HG03521 (cell line): Measurements from ENCODE around the gene MTTP.

ENCODE experiments used
- ATAC-seq: cut with Tn5 transposase; IDR thresholded peaks from one replicate; pipeline ENCODE4 v1.9.1; 2021; ENCODE audit warnings: mild to moderate bottlenecking, moderate library complexity; ENCODE audit not compliant: unreplicated experiment

MTTP gene

GRCh38 chr4:99591757-99592156, 17.1 kb downstream of the MTTP start:
- no peak for ATAC-seq

DNA sequence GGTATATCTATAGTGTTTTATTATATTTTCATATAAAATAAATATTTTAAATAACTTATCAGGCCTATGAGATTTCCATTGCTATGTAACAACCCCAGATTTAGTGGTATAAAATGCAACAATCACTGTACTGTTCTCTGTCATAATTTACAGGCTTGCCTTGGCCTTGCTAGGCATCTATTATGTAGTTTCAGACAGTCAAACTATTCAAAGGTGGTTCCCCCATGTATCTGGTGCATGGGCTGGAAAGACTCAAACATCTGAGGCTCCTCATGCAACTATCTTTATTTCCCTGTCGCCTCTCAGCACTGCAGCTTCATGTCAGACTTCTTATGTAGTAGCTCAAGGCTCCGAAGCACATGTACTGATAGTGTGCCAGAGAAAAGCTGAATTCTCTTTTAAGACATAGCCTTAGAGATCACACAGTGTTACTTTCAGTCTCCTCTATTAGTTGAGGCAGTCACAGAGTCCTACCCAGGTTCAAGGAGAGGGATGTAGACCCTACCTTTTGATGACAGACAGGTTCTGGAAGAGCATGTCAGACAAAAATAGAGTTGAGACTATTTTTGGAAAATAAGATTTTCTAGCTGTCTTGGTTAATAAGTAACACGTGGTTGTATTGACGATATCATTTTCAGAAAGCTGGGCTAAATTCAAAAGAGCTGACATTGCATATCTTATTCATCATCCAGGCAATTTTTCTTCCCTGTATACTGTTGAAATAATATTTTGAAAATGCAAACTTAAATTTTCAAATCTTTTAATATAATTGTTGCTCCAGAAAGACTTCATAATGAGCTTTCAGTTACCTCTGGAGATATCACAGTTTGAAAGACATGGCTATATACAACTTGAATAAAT, 19.4 kb downstream of the MTTP start:
- ATAC-seq = no peak

DNA sequence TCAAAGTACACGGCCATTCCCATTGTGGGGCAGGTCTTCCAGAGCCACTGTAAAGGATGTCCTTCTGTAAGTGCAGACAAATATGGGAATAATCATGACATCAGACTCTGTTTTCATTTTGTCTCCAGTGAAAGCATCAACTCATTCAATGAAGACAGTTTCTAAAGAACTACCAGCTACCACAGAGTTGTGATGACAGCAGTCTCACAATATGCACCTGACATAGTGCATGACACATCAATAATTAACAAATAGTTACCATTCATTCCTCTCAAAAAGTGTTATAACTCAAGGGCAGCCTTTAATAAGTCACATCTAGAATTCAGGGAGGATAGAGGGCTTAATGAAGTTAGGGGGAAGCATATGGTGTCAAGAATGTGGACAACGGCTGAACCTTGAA, 20.2 kb downstream of the MTTP start:
- no peak for ATAC-seq

GRCh38 chr4:99606716-99607115, 32.1 kb downstream of the MTTP start:
- ATAC-seq = no peak

DNA sequence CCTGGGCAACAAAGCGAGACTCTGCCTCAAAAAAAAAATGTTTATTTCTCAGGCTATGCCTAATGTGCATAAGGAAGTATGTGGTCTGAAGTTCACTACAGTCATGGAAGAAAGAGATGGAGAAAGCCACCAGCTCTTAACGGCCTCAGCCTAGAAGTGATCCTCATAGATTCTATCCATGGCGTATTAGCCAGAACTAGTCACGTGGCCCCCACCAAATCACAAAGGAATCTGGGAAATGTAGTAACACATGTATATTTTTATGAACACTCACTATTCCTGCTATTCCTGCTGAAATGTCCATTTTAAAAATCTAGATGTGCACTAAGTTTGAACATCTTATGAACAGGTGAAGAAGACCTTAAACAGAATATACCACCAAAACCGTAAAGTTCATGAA, 33.8 kb downstream of the MTTP start:
- ATAC-seq = no peak

DNA sequence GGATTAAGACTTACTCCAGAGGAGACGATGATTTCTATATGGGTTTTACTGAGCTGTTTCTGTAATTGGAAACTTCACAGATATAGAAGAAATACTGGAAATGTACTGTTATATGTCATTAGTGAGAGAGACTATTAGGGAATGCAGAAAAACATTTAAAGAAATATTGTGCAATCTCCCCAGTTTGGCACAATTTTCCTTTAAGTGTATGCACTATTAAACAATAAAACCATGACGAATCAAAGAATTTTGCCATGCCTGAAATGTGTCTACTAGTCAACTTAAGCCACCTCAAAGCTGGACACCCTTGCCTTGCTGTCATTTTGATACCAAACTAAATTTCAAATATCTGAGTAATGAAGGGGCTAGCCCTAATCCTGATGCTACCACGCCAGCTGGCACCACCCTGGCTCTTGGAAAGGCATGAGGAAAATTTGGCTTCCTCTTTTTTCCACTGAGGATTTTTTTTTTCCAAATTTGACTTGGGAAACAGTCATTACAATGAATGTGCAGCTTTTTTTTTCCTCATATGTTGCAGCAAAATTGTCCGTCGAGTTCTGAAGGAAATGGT, 36.1 kb downstream of the MTTP start:
- no peak for ATAC-seq

GRCh38 chr4:99612281-99612680, 37.7 kb downstream of the MTTP start:
- no peak for ATAC-seq

- ATAC-seq = no peak
Measured at GRCh38 chr4:99612704-99613103, 38.1 kb downstream of the MTTP start.

DNA sequence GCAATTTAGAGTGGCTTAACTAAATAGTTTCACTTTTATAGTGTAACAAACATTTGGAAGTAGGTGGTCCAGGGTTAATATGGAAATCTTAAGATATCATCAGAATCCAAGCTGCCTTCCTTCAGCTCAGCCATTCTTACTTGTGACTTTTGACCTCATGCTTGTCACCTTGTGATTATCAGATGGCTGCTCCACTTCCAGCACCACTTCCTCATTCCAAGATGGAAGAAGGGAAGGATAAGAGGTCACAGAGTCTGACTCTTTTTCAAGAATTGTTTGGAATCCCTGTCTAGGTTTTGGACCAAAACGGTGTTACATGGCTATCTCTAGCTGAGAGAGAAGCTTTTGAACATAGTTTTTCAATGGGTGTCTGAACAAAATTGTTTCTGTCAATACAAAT, 39.9 kb downstream of the MTTP start:
- ATAC-seq = no peak

DNA sequence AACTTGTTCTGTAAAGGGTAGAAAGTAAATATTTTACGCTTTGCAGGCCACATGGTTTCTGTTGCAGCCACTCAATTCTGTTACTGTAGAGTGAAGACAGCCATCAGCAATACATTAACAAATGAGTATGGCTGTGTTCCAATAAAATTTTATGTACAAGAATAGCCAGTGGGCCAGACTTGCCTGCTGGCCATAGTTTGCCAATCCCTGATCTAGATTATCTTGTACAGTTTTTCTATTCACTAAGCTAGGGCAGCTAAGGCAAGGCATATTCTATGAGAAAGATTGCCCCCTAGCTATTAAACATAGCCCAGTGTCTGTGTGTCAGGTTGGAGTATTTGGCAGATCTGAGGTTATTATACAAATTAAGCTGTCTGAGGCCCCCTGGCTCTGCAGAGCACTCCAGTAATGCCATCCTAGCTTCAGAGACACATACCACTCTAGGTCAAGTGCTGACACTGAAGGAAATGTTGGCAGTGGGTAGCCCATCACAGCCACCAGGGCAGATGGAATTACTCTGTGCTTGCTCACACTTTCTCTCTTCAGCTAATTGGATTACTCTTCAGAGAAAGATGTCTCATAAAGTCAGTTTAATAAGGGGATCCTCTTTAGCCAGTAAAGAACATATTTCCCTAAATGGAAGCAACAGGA, 40.7 kb downstream of the MTTP start:
- ATAC-seq = no peak

DNA sequence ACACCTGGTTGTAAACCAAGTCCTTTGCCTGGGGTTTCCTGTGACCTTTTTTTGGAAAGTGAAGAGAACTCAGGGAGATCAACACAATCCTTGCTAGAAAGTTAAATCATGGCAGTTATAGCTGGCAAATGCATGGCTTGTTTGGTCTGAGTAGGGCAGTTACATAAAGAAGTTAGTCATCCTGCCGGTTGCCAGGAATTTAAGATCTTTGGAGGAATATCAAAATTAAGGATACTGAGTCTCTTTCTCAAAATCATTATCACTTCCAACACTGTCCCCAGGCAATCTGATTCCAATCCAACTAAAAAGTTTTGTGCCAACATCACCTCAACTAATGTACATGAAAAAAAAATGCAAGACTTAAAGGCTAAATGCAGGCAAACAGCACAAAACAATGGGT, 42.8 kb downstream of the MTTP start:
- no peak for ATAC-seq

DNA sequence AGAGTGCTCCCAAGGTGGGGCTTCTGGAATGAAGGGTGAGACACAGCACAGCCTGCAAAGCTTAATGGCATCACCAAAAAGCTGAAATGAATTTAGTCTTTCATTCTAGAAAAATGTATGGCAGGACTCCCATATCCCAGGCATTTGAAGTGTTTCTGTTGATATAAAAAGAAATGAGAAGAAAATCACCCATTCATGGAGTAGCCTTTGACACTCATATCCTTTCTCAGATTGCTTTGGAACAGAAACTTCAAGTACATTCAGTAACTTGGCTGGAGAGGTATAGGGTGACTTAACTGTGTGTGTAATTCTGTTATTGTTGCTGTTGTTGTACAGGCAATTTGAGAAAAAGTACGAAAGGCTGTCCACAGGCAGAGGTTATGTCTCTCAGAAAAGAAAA, 47.7 kb downstream of the MTTP start:
- ATAC-seq = no peak

- no peak for ATAC-seq
Measured at GRCh38 chr4:99624141-99624719, 49.6 kb downstream of the MTTP start.

DNA sequence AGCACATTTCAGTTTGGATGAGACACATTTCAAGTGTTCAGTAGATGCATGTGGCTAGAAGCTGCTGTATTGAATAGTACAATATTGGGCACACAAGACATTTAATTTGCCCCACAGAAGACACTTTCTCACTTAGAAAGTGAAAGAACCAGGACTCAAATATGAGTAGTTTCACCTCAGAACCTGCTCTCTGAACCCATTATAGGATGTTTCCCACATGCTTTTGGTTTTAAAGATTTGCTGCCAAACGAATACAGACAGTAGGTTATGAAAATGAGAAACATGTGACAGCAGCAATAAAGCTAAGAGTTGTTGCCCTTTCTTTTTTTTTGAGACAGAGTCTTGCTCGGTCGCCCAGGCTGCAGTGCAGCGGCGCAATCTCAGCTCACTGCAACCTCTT, 50.7 kb downstream of the MTTP start:
- ATAC-seq = no peak

GRCh38 chr4:99628040-99628439, 53.4 kb downstream of the MTTP start:
- no peak for ATAC-seq

GRCh38 chr4:99629962-99630554, 55.4 kb downstream of the MTTP start:
- no peak for ATAC-seq

DNA sequence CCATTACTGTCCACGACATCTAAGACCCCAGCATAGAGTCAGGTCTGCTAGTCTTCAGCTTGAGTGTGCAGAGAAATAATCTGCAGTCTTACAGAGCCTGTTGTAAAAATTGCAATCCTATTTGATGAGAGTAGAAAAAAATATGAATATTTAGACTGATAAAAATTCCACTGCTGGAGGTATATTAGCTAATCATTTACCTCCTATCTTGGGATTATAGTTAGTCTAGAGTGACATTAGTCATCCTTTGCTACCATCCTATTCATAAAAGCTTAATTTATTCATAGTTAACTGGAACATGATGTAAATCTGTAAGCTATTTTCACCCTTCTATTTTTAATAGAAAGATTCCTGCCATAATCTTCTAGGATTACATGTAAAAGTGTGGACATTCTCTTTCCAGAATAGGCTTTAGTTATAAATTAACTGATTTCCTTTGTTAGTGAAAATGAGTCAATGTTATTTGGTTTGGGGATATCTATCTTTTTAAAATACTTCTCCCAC, 56.3 kb downstream of the MTTP start:
- no peak for ATAC-seq

GRCh38 chr4:99633772-99634171, 59.1 kb downstream of the MTTP start:
- no peak for ATAC-seq

- no peak for ATAC-seq
Measured at GRCh38 chr4:99634742-99635360, 60.2 kb downstream of the MTTP start.

DNA sequence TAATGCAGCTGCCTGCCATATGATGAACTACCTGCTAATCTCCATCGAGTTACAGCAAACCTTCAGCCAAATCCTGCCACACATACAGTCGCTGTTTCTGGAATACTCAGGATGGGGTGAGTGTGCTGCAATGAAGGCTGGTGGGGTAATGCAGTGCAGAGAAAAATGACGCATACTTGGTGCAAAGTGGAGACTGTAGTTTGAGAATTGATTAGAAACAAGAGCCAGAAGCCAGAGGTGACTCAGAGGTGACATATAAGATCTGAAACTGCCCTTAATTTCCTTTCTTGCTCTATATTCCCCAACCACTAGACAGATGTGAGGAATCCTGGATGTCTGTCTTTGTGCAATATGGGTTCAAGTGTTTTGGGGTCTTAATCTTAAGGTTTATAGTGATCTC, 61.0 kb downstream of the MTTP start:
- ATAC-seq = no peak

GRCh38 chr4:99636422-99636821, 61.8 kb downstream of the MTTP start:
- no peak for ATAC-seq
